K562 (cell line): ENCODE measurements around the gene NCR1. TPM values are rescaled to one million over a fixed set of nuclear protein-coding genes. Genes with fewer than 3 reads are reported as not detected.
"Not testable (repeated sequence)": the region's sequence is repeated elsewhere in the genome, so short reads cannot be mapped to it uniquely, and the experiment has no call there.

Experiments
- ATAC-seq: fragments of 200-7000 bp; cut with Tn5 transposase; 3 replicates; pipeline ENCODE4 v1.9.1; 2020; ENCODE audit warnings: moderate library complexity
- BruUV-seq: library from RNA; stranded (reverse); fragments of 400-500 nt; replicated peaks from 2 replicates; lab custom pipeline; 2021; lab: Mats Ljungman, UMichigan
- CTCF ChIA-PET: fragments of 300-600 bp; formaldehyde crosslinking; extraction: SDS; loops from one replicate; lab custom pipeline; 2021; ENCODE audit warnings: low intra/inter-chr PET ratio; lab: Yijun Ruan, JAX
- POLR2A ChIA-PET: fragments of 300-600, 350-650 bp; sonication (Branson Sonifier 250); formaldehyde crosslinking; extraction: SDS; loops from one replicate; lab custom pipeline; 2021; ENCODE audit warnings: antibody characterized with exemption, inconsistent platforms; lab: Yijun Ruan, JAX
- DNase-seq, 4 experiments: peaks; one replicate each; pipeline versions ENCODE4 v3.0.0 to v3.0.0-alpha.2; 2011 to 2018; ENCODE audit warnings: low spot score in 3 of 4, mixed read lengths in 3 of 4; ENCODE audit errors: extremely low read depth in 1 of 4
- FAIRE-seq: peaks from 2 replicates; lab custom pipeline; 2011; peaks lifted over from hg19 to GRCh38; lab: Jason Lieb, UNC
- H2AFZ ChIP-seq: 2 replicates; pipeline ENCODE4 v1.6.0; 2011; ENCODE audit warnings: low read depth, low read length, control low read depth, inconsistent platforms
- H3K27ac ChIP-seq: fragments of 200-600 bp; 3 replicates; pipeline ENCODE4 v1.8.0; 2011; ENCODE audit warnings: low read depth, mild to moderate bottlenecking, control low read depth, inconsistent platforms, low read length, moderate library complexity, mixed read lengths; ENCODE audit errors: extremely low read depth
- H3K27me3 ChIP-seq, 2 experiments: fragments of 300-600 bp in 1 of 2; 2 replicates in 1 of 2; 3 replicates in 1 of 2; pipeline versions ENCODE4 v1.6.0 to v1.8.0; 2011; ENCODE audit warnings: inconsistent platforms in 2 of 2, low read length in 2 of 2, mild to moderate bottlenecking in 1 of 2, mixed read lengths in 1 of 2, moderate library complexity in 1 of 2; ENCODE audit not compliant: control insufficient read depth in 2 of 2, insufficient read depth in 2 of 2
- H3K36me3 ChIP-seq: fragments of 300-600 bp; 3 replicates; pipeline ENCODE4 v1.8.0; 2011; ENCODE audit warnings: mild to moderate bottlenecking, low read length, inconsistent platforms; ENCODE audit not compliant: control insufficient read depth, insufficient read depth
- H3K4me1 ChIP-seq, 2 experiments: fragments of 200-600 bp in 1 of 2; replicated peaks in 1 of 2; 2 replicates in 1 of 2; 3 replicates in 1 of 2; pipeline versions ENCODE4 v1.5.1 to v1.8.0; 2011; ENCODE audit warnings: inconsistent platforms in 2 of 2, low read length in 2 of 2, mild to moderate bottlenecking in 1 of 2, mixed read lengths in 1 of 2, moderate library complexity in 1 of 2; ENCODE audit not compliant: control insufficient read depth in 2 of 2, insufficient read depth in 2 of 2
- H3K4me2 ChIP-seq: 2 replicates; pipeline ENCODE4 v1.6.1; 2011; ENCODE audit warnings: low read length, control low read depth, inconsistent platforms, mixed read lengths; ENCODE audit not compliant: insufficient read depth
- H3K4me3 ChIP-seq: fragments of 200-600 bp; sonication (generic), shearing (Covaris generic); 2 replicates; pipeline ENCODE4 v1.5.1; 2016; ENCODE audit warnings: control low read depth, inconsistent platforms
- H3K79me2 ChIP-seq: fragments of 200-600 bp; 3 replicates; pipeline ENCODE4 v1.8.0; 2011; ENCODE audit warnings: low read length, inconsistent platforms; ENCODE audit not compliant: control insufficient read depth, insufficient read depth
- H3K9ac ChIP-seq, 2 experiments: 2 replicates each; pipeline versions ENCODE4 v1.6.0 to v1.6.1; 2011; ENCODE audit warnings: low read depth in 2 of 2, low read length in 2 of 2, control low read depth in 1 of 2, inconsistent platforms in 1 of 2, mild to moderate bottlenecking in 1 of 2, mixed read lengths in 1 of 2; ENCODE audit not compliant: insufficient read depth in 1 of 2
- H3K9me1 ChIP-seq: one replicate; pipeline ENCODE4 v1.6.0; 2011; ENCODE audit warnings: inconsistent platforms, mild to moderate bottlenecking, low read length, moderate library complexity; ENCODE audit not compliant: control insufficient read depth, insufficient read depth
- H3K9me3 ChIP-seq: replicated peaks from 2 replicates; pipeline ENCODE4 v1.5.1; 2011; ENCODE audit warnings: low read depth, low read length, inconsistent platforms; ENCODE audit not compliant: control insufficient read depth, insufficient read depth
- H4K20me1 ChIP-seq: replicated peaks from 2 replicates; pipeline ENCODE4 v1.6.1; 2011; ENCODE audit warnings: low read length, inconsistent platforms, mixed read lengths; ENCODE audit not compliant: control insufficient read depth, insufficient read depth
- EHMT2 ChIP-seq: fragments of 450-650 bp; IDR thresholded peaks from 2 replicates; pipeline ENCODE4 v1.6.1; 2018; ENCODE audit warnings: antibody characterized with exemption
- MTA2 ChIP-seq: fragments of 450-650 bp; IDR thresholded peaks from 2 replicates; pipeline ENCODE4 v1.6.1; 2016; ENCODE audit warnings: low read depth
- NFIC ChIP-seq: fragments of 450-650 bp; IDR thresholded peaks from 2 replicates; pipeline ENCODE4 v1.6.1; 2017; ENCODE audit warnings: mild to moderate bottlenecking, inconsistent platforms
- SMARCE1 ChIP-seq: fragments of 450-650 bp; IDR thresholded peaks from 2 replicates; pipeline ENCODE4 v1.7.1; 2016; ENCODE audit warnings: mild to moderate bottlenecking
- SPI1 ChIP-seq: IDR thresholded peaks from 2 replicates; pipeline ENCODE4 v1.6.1; 2011; ENCODE audit warnings: low read depth, low read length, control low read depth, borderline replicate concordance
- TAL1 ChIP-seq: fragments of 450-650 bp; IDR thresholded peaks from 2 replicates; pipeline ENCODE4 v1.6.1; 2016; ENCODE audit warnings: mild to moderate bottlenecking
- TCF3 ChIP-seq: sonication (generic); formaldehyde crosslinking; IDR thresholded peaks from 2 replicates; pipeline ENCODE4 v1.4.0; 2020; ENCODE audit warnings: mild to moderate bottlenecking, missing genetic modification reagents
- TEAD4 ChIP-seq, 2 experiments: sonication (generic) in 1 of 2; formaldehyde crosslinking in 1 of 2; IDR thresholded peaks; 2 replicates each; pipeline versions ENCODE4 v1.6.1 to v1.8.0; 2012 to 2022; ENCODE audit warnings: borderline replicate concordance in 1 of 2, inconsistent platforms in 1 of 2, low read length in 1 of 2, mild to moderate bottlenecking in 1 of 2, missing genetic modification reagents in 1 of 2
- WGBS: fragments of 100-300 bp; shearing (Covaris generic); methylation state at CpG from one replicate; pipeline ENCODE4 v1.1.6; 2016; ENCODE audit warnings: low coverage, mixed read lengths; ENCODE audit not compliant: insufficient coverage; ENCODE audit errors: missing lambda C conversion rate; 5-methylcytosine and 5-hydroxymethylcytosine counted together
- in situ Hi-C: fragments of 300-500 bp; cut with MboI; formaldehyde crosslinking; loops from 4 replicates; pipeline ENCODE4 v1.15.0; 2018; ENCODE audit warnings: inconsistent platforms, mixed read lengths
- intact Hi-C: fragments of 100-400 bp; cut with micrococcal nuclease; formaldehyde crosslinking; loops from 2 replicates; pipeline ENCODE4 v1.14.2; 2022
- polyA plus RNA-seq, 8 experiments: library from polyadenylated mRNA; depleted of rRNA in 4 of 8; stranded (reverse) in 5 of 8; unstranded in 3 of 8; fragments of >200 nt; fragmentation: Nextera tagmentation in 2 of 8; fragmentation: Illumina TruSeq in 1 of 8; extraction: Ambion mirVana in 2 of 8; extraction: Trizol in 1 of 8; gene quantifications; 2 replicates each; pipeline versions ENCODE4 v1.2.1 to v1.2.3, GENCODE V29; 2011 to 2014; ENCODE audit warnings: inconsistent platforms in 1 of 8, missing spikeins in 1 of 8
- total RNA-seq, 7 experiments: library from RNA; depleted of rRNA in 6 of 7; stranded (reverse); fragments of >200 nt in 6 of 7; fragmentation: Illumina TruSeq in 2 of 7; extraction: Trizol in 2 of 7; gene quantifications; 2 replicates each; pipeline versions ENCODE4 v1.2.1 to v1.2.3, GENCODE V29; 2011 to 2021; ENCODE audit warnings: low replicate concordance in 1 of 7
- TF ChIP-seq, protein P1 (sequence below): sonication (generic); formaldehyde crosslinking; IDR thresholded peaks from 2 replicates; pipeline ENCODE4 v1.5.0; 2020; ENCODE audit warnings: missing genetic modification reagents
- TF ChIP-seq, protein P2 (sequence below): fragments of 450-650 bp; IDR thresholded peaks from 2 replicates; pipeline ENCODE4 v1.6.1; 2016; ENCODE audit warnings: mild to moderate bottlenecking, moderate library complexity

Gene NCR1
- total and polyA plus RNA-seq, 9 of the 15 experiments (the other 6 are each of a cell fraction or from before 2014, with no cell fraction given): 0.25 to 3.1 (median 1.2) TPM

DNA sequence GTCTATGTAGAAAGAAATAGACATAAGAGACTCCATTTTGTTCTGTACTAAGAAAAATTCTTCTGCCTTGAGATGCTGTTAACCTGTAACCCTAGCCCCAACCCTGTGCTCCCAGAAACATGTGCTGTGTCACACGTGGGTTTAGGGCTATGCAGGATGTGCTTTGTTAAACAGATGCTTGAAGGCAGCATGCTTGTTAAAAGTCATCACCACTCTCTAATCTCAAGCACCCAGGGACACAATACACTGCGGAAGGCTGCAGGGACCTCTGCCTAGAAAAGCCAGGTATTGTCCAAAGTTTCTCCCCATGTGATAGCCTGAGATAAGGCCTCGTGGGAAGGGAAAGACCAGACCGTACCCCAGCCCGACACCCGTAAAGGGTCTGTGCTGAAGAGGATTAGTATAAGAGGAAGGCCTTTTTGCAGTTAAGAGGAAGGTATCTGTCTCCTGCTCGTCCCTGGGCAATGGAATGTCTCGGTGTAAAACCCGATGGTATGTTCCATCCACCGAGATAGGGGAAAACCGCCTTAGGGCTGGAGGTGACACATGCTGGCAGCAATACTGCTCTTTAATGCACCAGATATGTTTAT, 37.9 kb downstream of the NCR1 start:
- H3K9me1 ChIP-seq; intact Hi-C loops; H4K20me1 ChIP-seq; CTCF ChIA-PET; BruUV-seq; in situ Hi-C loops; H3K79me2 ChIP-seq; H3K36me3 ChIP-seq; H3K4me3 ChIP-seq; POLR2A ChIA-PET; H3K9me3 ChIP-seq; TF ChIP-seq TEAD4 (CRISPR knock-in tag; IDR thresholded peaks at IDR 0.05; ENCODE audit: borderline replicate concordance): not testable (repeated sequence)
- under 1% methylated on average over 11 of the region's 11 CpGs for WGBS
- Histone ChIP-seq H3K27me3 (peaks cover 14 to 25% of the 10 kb centered on the region in 2 experiments; a peak in 4 of 5 replicates), H3K4me2 (peak overlapping the region; percentile 68), H3K27ac (peak overlapping the region; percentile 40), H2AFZ (peak overlapping the region; percentile 64), H3K9ac (peak overlapping the region in 1 of 2 experiments; percentile 34; a peak in 1 of 4 replicates), H3K4me1 (peaks cover 5 to 10% of the 10 kb centered on the region in 2 experiments; a peak in 3 of 5 replicates)
- DNase-seq: peak in 1 of 4 experiments; percentile 83
- peak; percentile 76 for ATAC-seq
- FAIRE-seq: peak; percentile 86
- TF ChIP-seq, protein P1, sequence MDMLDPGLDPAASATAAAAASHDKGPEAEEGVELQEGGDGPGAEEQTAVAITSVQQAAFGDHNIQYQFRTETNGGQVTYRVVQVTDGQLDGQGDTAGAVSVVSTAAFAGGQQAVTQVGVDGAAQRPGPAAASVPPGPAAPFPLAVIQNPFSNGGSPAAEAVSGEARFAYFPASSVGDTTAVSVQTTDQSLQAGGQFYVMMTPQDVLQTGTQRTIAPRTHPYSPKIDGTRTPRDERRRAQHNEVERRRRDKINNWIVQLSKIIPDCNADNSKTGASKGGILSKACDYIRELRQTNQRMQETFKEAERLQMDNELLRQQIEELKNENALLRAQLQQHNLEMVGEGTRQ (CRISPR knock-in tag): 0 out of 2 replicates have a peak, but pooled peaks have one; percentile 8
- TF ChIP-seq SPI1 (0 out of 2 replicates have a peak, but pooled peaks have one; percentile 7), SMARCE1 (peak; percentile 39; the same call in 1 of the 2 replicates), EHMT2 (0 out of 2 replicates have a peak, but pooled peaks have one; percentile 13), NFIC (peak; percentile 64), TCF3 (peak; percentile 90), TAL1 (peak; percentile 79), TEAD4 (IDR thresholded peaks at IDR 0.05; ENCODE audit: low read length) (peak; percentile 82), MTA2 (peak; percentile 66)
- TF ChIP-seq, protein P2, sequence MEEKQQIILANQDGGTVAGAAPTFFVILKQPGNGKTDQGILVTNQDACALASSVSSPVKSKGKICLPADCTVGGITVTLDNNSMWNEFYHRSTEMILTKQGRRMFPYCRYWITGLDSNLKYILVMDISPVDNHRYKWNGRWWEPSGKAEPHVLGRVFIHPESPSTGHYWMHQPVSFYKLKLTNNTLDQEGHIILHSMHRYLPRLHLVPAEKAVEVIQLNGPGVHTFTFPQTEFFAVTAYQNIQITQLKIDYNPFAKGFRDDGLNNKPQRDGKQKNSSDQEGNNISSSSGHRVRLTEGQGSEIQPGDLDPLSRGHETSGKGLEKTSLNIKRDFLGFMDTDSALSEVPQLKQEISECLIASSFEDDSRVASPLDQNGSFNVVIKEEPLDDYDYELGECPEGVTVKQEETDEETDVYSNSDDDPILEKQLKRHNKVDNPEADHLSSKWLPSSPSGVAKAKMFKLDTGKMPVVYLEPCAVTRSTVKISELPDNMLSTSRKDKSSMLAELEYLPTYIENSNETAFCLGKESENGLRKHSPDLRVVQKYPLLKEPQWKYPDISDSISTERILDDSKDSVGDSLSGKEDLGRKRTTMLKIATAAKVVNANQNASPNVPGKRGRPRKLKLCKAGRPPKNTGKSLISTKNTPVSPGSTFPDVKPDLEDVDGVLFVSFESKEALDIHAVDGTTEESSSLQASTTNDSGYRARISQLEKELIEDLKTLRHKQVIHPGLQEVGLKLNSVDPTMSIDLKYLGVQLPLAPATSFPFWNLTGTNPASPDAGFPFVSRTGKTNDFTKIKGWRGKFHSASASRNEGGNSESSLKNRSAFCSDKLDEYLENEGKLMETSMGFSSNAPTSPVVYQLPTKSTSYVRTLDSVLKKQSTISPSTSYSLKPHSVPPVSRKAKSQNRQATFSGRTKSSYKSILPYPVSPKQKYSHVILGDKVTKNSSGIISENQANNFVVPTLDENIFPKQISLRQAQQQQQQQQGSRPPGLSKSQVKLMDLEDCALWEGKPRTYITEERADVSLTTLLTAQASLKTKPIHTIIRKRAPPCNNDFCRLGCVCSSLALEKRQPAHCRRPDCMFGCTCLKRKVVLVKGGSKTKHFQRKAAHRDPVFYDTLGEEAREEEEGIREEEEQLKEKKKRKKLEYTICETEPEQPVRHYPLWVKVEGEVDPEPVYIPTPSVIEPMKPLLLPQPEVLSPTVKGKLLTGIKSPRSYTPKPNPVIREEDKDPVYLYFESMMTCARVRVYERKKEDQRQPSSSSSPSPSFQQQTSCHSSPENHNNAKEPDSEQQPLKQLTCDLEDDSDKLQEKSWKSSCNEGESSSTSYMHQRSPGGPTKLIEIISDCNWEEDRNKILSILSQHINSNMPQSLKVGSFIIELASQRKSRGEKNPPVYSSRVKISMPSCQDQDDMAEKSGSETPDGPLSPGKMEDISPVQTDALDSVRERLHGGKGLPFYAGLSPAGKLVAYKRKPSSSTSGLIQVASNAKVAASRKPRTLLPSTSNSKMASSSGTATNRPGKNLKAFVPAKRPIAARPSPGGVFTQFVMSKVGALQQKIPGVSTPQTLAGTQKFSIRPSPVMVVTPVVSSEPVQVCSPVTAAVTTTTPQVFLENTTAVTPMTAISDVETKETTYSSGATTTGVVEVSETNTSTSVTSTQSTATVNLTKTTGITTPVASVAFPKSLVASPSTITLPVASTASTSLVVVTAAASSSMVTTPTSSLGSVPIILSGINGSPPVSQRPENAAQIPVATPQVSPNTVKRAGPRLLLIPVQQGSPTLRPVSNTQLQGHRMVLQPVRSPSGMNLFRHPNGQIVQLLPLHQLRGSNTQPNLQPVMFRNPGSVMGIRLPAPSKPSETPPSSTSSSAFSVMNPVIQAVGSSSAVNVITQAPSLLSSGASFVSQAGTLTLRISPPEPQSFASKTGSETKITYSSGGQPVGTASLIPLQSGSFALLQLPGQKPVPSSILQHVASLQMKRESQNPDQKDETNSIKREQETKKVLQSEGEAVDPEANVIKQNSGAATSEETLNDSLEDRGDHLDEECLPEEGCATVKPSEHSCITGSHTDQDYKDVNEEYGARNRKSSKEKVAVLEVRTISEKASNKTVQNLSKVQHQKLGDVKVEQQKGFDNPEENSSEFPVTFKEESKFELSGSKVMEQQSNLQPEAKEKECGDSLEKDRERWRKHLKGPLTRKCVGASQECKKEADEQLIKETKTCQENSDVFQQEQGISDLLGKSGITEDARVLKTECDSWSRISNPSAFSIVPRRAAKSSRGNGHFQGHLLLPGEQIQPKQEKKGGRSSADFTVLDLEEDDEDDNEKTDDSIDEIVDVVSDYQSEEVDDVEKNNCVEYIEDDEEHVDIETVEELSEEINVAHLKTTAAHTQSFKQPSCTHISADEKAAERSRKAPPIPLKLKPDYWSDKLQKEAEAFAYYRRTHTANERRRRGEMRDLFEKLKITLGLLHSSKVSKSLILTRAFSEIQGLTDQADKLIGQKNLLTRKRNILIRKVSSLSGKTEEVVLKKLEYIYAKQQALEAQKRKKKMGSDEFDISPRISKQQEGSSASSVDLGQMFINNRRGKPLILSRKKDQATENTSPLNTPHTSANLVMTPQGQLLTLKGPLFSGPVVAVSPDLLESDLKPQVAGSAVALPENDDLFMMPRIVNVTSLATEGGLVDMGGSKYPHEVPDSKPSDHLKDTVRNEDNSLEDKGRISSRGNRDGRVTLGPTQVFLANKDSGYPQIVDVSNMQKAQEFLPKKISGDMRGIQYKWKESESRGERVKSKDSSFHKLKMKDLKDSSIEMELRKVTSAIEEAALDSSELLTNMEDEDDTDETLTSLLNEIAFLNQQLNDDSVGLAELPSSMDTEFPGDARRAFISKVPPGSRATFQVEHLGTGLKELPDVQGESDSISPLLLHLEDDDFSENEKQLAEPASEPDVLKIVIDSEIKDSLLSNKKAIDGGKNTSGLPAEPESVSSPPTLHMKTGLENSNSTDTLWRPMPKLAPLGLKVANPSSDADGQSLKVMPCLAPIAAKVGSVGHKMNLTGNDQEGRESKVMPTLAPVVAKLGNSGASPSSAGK: peak; percentile 49; the same call in 1 of the 2 replicates
